ENCODE measurements around the gene ATP13A2. TPM values are rescaled to one million over a fixed set of nuclear protein-coding genes. Genes with fewer than 3 reads are reported as not detected.

Gene ATP13A2
- total RNA-seq, 5 donors from 2014 or later (not counting 1 experiment from before 2014, with no cell fraction given), result 39.4 to 65.5 (median 58.2) TPM

Other genes with a start within 250 kb of the ATP13A2 start
- gene RNU1-2, start 115.9 kb downstream of the ATP13A2 start, total RNA-seq, result 1,000 to 10,000 TPM; 2,148 to 4,743 (median 3,650) TPM
- 100 to 1,000 TPM in 1 of 5 donors, 10 to 100 TPM in 4; 59.3 to 104 (median 86.4) TPM for gene CROCC, start 90.0 kb downstream of the ATP13A2 start, total RNA-seq
- gene MFAP2, start 31.3 kb downstream of the ATP13A2 start, total RNA-seq, result not detected
- 10 to 100 TPM; 46.2 to 61.7 (median 57.6) TPM for gene SDHB, start 42.1 kb upstream of the ATP13A2 start, total RNA-seq
- under 1 TPM in 3 of 5 donors, not detected in 2; 0.23 to 0.35 (median 0.30) TPM for gene PADI2, start 107.5 kb upstream of the ATP13A2 start, total RNA-seq
- not detected for gene PADI1, start 193.2 kb upstream of the ATP13A2 start, total RNA-seq
- gene PADI3, start 237.2 kb upstream of the ATP13A2 start, total RNA-seq, result not detected

Measured in T-cell (primary cell).